Kidney (tissue), 14 donors: ENCODE measurements around the gene DACT3. TPM values are rescaled to one million over a fixed set of nuclear protein-coding genes. Genes with fewer than 3 reads are reported as not detected.
A peak's percentile ranks its signal among the peaks of the same experiment; 100 is the strongest.

Source experiments
- DNase-seq, 5 donors: peaks; one replicate each; pipeline ENCODE4 v3.0.0-alpha.2; 2013 to 2020
- FAIRE-seq: peaks from 2 replicates; lab custom pipeline; 2012; peaks lifted over from hg19 to GRCh38; lab: Jason Lieb, UNC
- H3K27ac ChIP-seq, 2 donors: one replicate each; pipeline ENCODE4 v1.7.0; 2013; ENCODE audit warnings: low read depth in 2 of 2, low read length in 2 of 2, inconsistent platforms in 1 of 2
- H3K27me3 ChIP-seq: one replicate; pipeline ENCODE4 v1.7.1; 2013; ENCODE audit warnings: low read length, inconsistent platforms; ENCODE audit not compliant: control insufficient read depth, insufficient read depth
- H3K36me3 ChIP-seq, 3 donors: one replicate each; pipeline versions ENCODE4 v1.7.0 to v1.7.1; 2013; ENCODE audit warnings: low read length in 3 of 3, control low read depth in 1 of 3, inconsistent platforms in 1 of 3; ENCODE audit not compliant: insufficient read depth in 3 of 3, control insufficient read depth in 2 of 3
- H3K4me1 ChIP-seq, 3 donors: one replicate each; pipeline versions ENCODE4 v1.7.0 to v1.7.1; 2013; ENCODE audit warnings: low read length in 3 of 3, inconsistent platforms in 1 of 3, low read depth in 1 of 3; ENCODE audit not compliant: control insufficient read depth in 2 of 3, insufficient read depth in 2 of 3
- H3K4me3 ChIP-seq, 3 donors: one replicate each; pipeline versions ENCODE4 v1.7.0 to v1.8.1; 2013; ENCODE audit warnings: low read length in 3 of 3, control low read depth in 1 of 3, inconsistent platforms in 1 of 3
- H3K9ac ChIP-seq, 3 donors: one replicate each; pipeline versions ENCODE4 v1.7.0 to v1.7.1; 2013; ENCODE audit warnings: low read length in 3 of 3, control low read depth in 1 of 3, inconsistent platforms in 1 of 3
- H3K9me3 ChIP-seq, 3 donors: one replicate each; pipeline versions ENCODE4 v1.7.0 to v1.7.1; 2013; ENCODE audit warnings: low read length in 3 of 3, control low read depth in 1 of 3, inconsistent platforms in 1 of 3; ENCODE audit not compliant: control insufficient read depth in 2 of 3, insufficient read depth in 1 of 3
- CTCF ChIP-seq: IDR thresholded peaks from 3 replicates; pipeline ENCODE4 v1.5.1; 2012; ENCODE audit warnings: mild to moderate bottlenecking, moderate library complexity, borderline replicate concordance; ENCODE audit not compliant: insufficient read depth; ENCODE audit errors: extremely low read depth
- intact Hi-C: fragments of 100-400 bp; cut with DNase I; formaldehyde crosslinking; loops from one replicate; pipeline ENCODE4 v1.11.1; 2022
- polyA plus RNA-seq: library from polyadenylated mRNA; stranded (reverse); fragments of 350-450 nt; fragmentation: Illumina TruSeq; extraction: RNeasy Lipid Tissue Mini Kit (QIAGEN cat#74804); gene quantifications from one replicate; pipeline ENCODE4 v1.2.3, GENCODE V29; 2014; ENCODE audit warnings: low read depth, low replicate concordance; ENCODE audit not compliant: insufficient read depth
- total RNA-seq: library from RNA; stranded (reverse); fragmentation: NEBNext Ultra II Directional; extraction: Animal tissue kit (Norgen Biotek cat#: 25700); gene quantifications from one replicate; pipeline ENCODE4 v1.2.1, GENCODE V29; 2021
- donor health status: control.
- donor health status: control.
- donor health status: control.
- donor health status: control.
- donor health status: control.
- donor health status: DM: yes; HTN: yes; CAD: no.
- donor health status: Normal renal cell carcinoma (clear cell type).

Gene DACT3
- total and polyA plus RNA-seq, 2 donors from 2014 or later, result 5.4 to 10.4 TPM

- Histone ChIP-seq H3K9me3 (no peaks in the 10 kb centered on the region), H3K27me3 (peaks cover 8% of the 10 kb centered on the region), H3K36me3 (no peaks in the 10 kb centered on the region), H3K4me1 (peaks cover 0 to 2% (median 0%) of the 10 kb centered on the region in 3 donors), H3K4me3 (no peak overlapping the region), H3K27ac (no peak overlapping the region), H3K9ac (no peak overlapping the region)
- no peak for FAIRE-seq
- DNase-seq, result peak in 1 of 5 donors; percentile 22
- intact Hi-C loops, result no loop called here
- TF ChIP-seq CTCF, result no peak
These were observed 10.5 kb downstream of the DACT3 start for GRCh38 chr19:46650445-46650844.

GRCh38 chr19:46648961-46649960 is 11.7 kb downstream of the DACT3 start:
- H3K27ac ChIP-seq, result no peak overlapping the region
- intact Hi-C loops, result no loop called here
- no peak for TF ChIP-seq CTCF
- H3K36me3 ChIP-seq, result no peaks in the 10 kb centered on the region
- FAIRE-seq, result no peak
- peak in 1 of 5 donors; percentile 37 for DNase-seq
- H3K27me3 ChIP-seq, result peaks cover 8% of the 10 kb centered on the region
- no peak overlapping the region for H3K4me3 ChIP-seq
- H3K4me1 ChIP-seq, result peaks cover 0 to 2% (median 0%) of the 10 kb centered on the region in 3 donors
- no peaks in the 10 kb centered on the region for H3K9me3 ChIP-seq
- H3K9ac ChIP-seq, result no peak overlapping the region

- DNase-seq (peak in 1 of 5 donors; percentile 57), FAIRE-seq (no peak)
- Histone ChIP-seq H3K9me3 (no peaks in the 10 kb centered on the region), H3K27ac (no peak overlapping the region), H3K27me3 (peaks cover 8% of the 10 kb centered on the region), H3K4me1 (no peaks in the 10 kb centered on the region), H3K9ac (no peak overlapping the region), H3K4me3 (no peak overlapping the region), H3K36me3 (no peaks in the 10 kb centered on the region)
- TF ChIP-seq CTCF, result no peak
- intact Hi-C loops, result no loop called here
These were observed 12.7 kb downstream of the DACT3 start for GRCh38 chr19:46648060-46648960.
